ENCODE measurements around the gene MYH7B.

MYH7B gene

DNA sequence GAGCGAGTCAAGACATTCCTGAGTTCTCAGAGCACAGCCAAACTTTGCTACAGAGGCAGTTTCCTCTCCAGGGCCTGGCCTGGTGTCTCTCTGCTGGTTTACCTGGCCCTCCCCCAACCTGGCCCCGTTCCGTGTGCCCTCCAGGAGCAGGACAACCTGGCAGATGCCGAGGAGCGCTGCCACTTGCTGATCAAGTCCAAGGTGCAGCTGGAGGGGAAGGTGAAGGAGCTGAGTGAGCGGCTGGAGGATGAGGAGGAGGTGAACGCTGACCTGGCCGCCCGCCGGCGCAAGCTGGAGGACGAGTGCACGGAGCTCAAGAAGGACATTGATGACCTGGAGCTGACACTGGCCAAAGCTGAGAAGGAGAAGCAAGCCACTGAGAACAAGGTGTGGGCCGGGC lies 39.5 kb downstream of the MYH7B start:
- no peak for ATAC-seq (replicated peaks)
- Mint-ChIP-seq H3K9me3 (no peaks in the 10 kb centered on the region), H3K4me1 (ENCODE audit: low read depth in 2 of 2) (peaks cover 0 to 15% of the 10 kb centered on the region in 2 donors), H3K27ac (peak overlapping the region in 1 of 2 donors; percentile 29), H3K4me3 (no peak overlapping the region), H3K36me3 (ENCODE audit: insufficient read depth) (peaks cover 28% of the 10 kb centered on the region), H3K27me3 (no peaks in the 10 kb centered on the region)
- DNase-seq = no peak

DNA sequence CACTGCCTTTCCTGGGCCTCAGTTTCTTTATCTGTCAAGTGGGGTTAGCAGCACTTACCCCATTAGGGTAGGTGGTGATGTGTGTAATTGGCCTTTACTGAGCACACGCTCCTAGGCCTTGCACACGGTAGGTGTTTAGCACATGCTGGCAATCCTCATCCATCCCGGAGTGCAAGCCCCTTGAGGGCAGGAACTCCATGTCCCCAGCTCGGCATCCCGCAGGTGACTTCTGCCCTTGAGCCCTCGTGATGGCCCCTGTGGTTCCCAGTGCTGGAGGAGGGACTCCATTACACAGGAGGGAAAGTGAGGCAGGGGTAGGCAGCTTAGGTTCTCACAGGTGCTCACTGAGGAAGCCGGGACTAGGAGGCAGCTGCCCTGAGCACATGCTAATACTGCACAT lies 40.0 kb downstream of the MYH7B start:
- Mint-ChIP-seq H3K4me3 (no peak overlapping the region), H3K4me1 (ENCODE audit: low read depth in 2 of 2) (peaks cover 0 to 15% of the 10 kb centered on the region in 2 donors), H3K9me3 (no peaks in the 10 kb centered on the region), H3K27ac (peak overlapping the region in 1 of 2 donors; percentile 29), H3K27me3 (no peaks in the 10 kb centered on the region), H3K36me3 (ENCODE audit: insufficient read depth) (peaks cover 30% of the 10 kb centered on the region)
- DNase-seq (no peak), ATAC-seq (replicated peaks) (no peak)

DNA sequence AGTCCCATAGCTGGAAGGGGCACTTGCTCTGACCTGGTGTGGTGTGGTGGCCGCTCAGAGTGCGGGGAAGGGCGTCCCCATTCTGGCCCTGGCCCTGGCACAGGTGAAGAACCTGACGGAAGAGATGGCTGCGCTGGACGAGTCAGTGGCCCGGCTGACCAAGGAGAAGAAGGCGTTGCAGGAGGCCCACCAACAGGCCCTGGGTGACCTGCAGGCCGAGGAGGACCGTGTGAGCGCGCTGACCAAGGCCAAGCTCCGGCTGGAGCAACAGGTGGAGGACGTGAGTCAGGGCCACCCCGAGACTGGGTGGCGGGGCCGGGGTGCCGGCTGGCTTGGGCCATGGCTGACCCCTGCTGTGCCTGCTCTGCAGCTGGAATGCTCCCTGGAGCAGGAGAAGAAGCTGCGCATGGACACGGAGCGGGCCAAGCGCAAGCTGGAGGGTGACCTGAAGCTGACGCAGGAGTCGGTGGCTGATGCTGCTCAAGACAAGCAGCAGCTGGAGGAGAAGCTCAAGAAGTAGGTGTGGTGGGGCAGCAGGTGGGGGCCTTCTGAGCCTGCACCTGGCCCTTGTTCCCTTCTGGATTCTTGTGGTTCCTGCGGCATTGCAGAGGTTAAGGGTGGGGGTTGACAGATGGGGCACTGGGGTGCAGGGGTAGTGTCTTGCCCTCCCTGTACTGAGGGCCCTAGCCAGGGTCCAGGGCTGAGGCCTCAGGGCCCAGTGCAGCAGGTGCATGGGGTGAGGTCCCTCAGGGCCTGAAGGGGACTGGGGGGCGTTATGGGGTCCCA lies 40.8 kb downstream of the MYH7B start:
- no peak for DNase-seq
- peak overlapping the region in 1 of 2 donors; percentile 29 for H3K27ac Mint-ChIP-seq

DNA sequence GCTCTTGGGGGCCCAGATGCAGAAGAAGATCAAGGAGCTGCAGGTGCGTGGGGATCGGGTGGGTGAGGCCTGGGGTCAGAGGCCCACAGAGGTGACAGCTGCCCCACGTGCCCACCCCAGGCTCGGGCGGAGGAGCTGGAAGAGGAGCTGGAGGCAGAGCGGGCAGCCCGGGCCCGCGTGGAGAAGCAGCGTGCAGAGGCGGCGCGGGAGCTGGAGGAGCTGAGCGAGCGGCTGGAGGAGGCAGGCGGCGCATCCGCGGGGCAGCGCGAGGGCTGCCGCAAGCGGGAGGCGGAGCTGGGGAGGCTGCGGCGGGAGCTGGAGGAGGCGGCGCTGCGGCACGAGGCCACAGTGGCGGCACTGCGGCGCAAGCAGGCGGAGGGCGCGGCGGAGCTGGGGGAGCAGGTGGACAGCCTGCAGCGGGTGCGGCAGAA lies 41.5 kb downstream of the MYH7B start:
- peak; percentile 79 for ATAC-seq (replicated peaks)
- no peaks in the 10 kb centered on the region for H3K27me3 Mint-ChIP-seq
- peaks cover 30% of the 10 kb centered on the region for H3K36me3 Mint-ChIP-seq (ENCODE audit: insufficient read depth)

More for the DNA sequence above, 40.8 kb downstream of the MYH7B start:
- Mint-ChIP-seq H3K9me3 (no peaks in the 10 kb centered on the region), H3K4me3 (no peak overlapping the region), H3K4me1 (ENCODE audit: low read depth in 2 of 2) (peaks cover 0 to 15% of the 10 kb centered on the region in 2 donors), H3K27me3 (no peaks in the 10 kb centered on the region), H3K36me3 (ENCODE audit: insufficient read depth) (peaks cover 27% of the 10 kb centered on the region)
- ATAC-seq (replicated peaks) = no peak

DNA sequence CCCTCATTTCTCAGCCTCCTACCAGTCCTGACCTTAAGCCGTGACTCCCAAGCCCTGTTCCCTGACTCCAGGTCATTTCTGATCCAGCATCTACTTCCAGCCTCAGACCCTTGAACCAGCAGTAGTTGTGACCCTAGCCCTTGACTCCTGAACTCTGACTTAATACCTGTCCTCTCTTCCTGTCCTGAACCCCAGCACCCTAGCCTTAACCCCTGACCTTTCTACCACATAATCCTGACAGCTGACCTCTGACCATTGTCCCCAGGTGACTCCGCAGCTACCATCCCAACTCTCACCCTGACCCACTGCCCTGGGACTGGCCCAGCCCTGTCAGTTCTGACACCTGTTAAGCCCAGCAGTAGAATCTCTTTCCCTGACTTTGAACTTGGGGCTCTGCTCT lies 42.1 kb downstream of the MYH7B start:
- Mint-ChIP-seq H3K27me3 (no peaks in the 10 kb centered on the region), H3K27ac (peak overlapping the region in 1 of 2 donors; percentile 82), H3K9me3 (no peaks in the 10 kb centered on the region), H3K4me1 (ENCODE audit: low read depth in 2 of 2) (peaks cover 0 to 15% of the 10 kb centered on the region in 2 donors), H3K4me3 (peak overlapping the region in 1 of 2 donors; percentile 15), H3K36me3 (ENCODE audit: insufficient read depth) (peaks cover 31% of the 10 kb centered on the region)
- no peak for DNase-seq
- ATAC-seq (replicated peaks) = no peak

More for the DNA sequence above, 41.5 kb downstream of the MYH7B start:
- Mint-ChIP-seq H3K4me3 (peak overlapping the region in 1 of 2 donors; percentile 6), H3K4me1 (ENCODE audit: low read depth in 2 of 2) (peaks cover 0 to 15% of the 10 kb centered on the region in 2 donors), H3K9me3 (no peaks in the 10 kb centered on the region), H3K27ac (peak overlapping the region in 1 of 2 donors; percentile 82)
- DNase-seq = peak in 2 of 3 experiments; percentile 9 to 16

DNA sequence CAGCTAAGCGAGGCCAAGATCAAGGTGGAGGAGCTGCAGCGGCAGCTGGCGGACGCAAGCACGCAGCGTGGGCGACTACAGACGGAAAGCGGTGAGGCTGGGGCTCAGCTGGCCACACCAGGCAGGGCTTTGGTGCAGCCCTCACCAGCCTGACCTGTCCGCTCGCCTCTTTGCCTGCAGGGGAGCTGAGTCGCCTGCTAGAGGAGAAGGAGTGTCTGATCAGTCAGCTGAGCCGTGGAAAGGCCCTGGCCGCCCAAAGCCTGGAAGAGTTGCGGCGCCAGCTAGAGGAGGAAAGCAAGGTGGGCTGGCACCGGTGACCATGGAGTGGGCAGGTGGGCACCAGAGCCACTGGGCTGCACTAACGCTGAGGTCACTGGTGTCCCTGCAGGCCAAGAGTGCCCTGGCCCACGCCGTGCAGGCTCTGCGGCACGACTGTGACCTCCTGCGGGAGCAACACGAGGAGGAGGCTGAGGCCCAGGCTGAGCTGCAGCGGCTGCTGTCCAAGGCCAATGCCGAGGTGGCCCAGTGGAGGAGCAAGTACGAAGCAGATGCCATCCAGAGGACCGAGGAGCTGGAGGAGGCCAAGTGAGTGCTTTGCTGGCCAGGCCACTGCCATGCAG lies 42.8 kb downstream of the MYH7B start:
- Mint-ChIP-seq H3K4me3 (peak overlapping the region in 1 of 2 donors; percentile 15), H3K36me3 (ENCODE audit: insufficient read depth) (peaks cover 31% of the 10 kb centered on the region), H3K27me3 (no peaks in the 10 kb centered on the region), H3K9me3 (no peaks in the 10 kb centered on the region), H3K4me1 (ENCODE audit: low read depth in 2 of 2) (peaks cover 0 to 15% of the 10 kb centered on the region in 2 donors), H3K27ac (peak overlapping the region in 1 of 2 donors; percentile 32)
- DNase-seq (no peak), ATAC-seq (replicated peaks) (no peak)

DNA sequence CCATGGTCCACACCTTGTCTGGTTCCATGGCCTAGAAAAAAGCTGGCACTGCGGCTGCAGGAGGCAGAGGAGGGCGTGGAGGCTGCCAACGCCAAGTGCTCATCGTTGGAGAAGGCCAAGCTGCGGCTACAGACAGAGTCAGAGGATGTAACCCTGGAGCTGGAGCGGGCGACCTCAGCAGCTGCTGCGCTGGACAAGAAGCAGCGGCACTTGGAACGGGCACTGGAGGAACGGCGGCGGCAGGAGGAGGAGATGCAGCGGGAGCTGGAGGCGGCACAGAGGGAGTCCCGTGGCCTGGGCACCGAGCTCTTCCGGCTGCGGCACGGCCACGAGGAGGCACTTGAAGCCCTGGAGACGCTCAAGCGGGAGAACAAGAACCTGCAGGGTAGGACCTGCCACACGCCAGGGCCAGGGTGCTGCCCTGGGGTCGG lies 43.4 kb downstream of the MYH7B start:
- ATAC-seq (replicated peaks) = no peak
- Mint-ChIP-seq H3K27ac (peak overlapping the region; percentile 32 to 35), H3K4me3 (no peak overlapping the region), H3K27me3 (no peaks in the 10 kb centered on the region), H3K4me1 (ENCODE audit: low read depth in 2 of 2) (peaks cover 0 to 15% of the 10 kb centered on the region in 2 donors), H3K9me3 (no peaks in the 10 kb centered on the region), H3K36me3 (ENCODE audit: insufficient read depth) (peaks cover 31% of the 10 kb centered on the region)
- no peak for DNase-seq

DNA sequence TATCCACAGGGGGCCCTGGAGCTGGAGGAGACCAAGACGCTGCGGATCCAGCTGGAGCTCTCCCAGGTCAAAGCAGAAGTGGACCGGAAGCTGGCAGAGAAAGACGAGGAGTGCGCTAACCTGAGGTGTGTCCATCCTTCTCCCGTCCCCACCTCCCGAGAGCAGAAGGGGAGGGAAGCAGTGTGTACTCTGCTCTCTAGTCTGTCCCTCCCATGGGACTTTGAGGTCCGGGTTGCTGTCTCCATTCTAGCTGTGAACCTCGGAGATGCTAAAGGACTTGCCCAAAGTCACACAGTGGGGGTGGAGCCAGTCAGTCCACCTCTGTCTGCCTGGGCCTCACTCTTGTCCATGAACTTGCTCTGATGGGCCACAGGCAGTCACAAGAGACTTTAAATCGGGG lies 44.1 kb downstream of the MYH7B start:
- H3K27ac Mint-ChIP-seq = peak overlapping the region in 1 of 2 donors; percentile 49
- H3K27me3 Mint-ChIP-seq = no peaks in the 10 kb centered on the region
- DNase-seq = no peak
- no peak overlapping the region for H3K4me3 Mint-ChIP-seq
- no peak for ATAC-seq (replicated peaks)
- no peaks in the 10 kb centered on the region for H3K9me3 Mint-ChIP-seq
- H3K36me3 Mint-ChIP-seq (ENCODE audit: insufficient read depth) = peaks cover 34% of the 10 kb centered on the region
- H3K4me1 Mint-ChIP-seq (ENCODE audit: low read depth in 2 of 2) = peaks cover 0 to 15% of the 10 kb centered on the region in 2 donors

DNA sequence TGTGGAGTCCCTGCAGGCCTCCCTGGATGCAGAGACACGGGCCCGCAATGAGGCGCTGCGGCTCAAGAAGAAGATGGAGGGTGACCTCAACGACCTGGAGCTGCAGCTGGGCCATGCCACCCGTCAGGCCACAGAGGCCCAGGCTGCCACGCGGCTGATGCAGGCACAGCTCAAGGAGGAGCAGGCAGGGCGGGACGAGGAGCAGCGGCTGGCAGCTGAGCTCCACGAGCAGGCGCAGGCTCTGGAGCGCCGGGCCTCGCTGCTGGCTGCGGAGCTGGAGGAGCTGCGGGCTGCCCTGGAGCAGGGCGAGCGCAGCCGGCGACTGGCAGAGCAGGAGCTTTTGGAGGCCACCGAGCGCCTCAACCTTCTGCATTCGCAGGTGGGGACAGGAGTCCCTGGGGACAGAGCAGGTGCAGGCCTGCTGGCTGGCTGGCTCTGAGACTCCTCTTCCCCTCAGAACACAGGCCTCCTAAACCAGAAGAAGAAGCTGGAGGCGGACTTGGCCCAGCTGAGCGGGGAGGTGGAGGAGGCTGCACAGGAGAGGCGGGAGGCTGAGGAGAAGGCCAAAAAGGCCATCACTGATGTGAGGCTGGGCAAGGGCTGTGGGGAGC lies 44.7 kb downstream of the MYH7B start:
- no peak overlapping the region for H3K4me3 Mint-ChIP-seq
- peaks cover 38% of the 10 kb centered on the region for H3K36me3 Mint-ChIP-seq (ENCODE audit: insufficient read depth)

DNA sequence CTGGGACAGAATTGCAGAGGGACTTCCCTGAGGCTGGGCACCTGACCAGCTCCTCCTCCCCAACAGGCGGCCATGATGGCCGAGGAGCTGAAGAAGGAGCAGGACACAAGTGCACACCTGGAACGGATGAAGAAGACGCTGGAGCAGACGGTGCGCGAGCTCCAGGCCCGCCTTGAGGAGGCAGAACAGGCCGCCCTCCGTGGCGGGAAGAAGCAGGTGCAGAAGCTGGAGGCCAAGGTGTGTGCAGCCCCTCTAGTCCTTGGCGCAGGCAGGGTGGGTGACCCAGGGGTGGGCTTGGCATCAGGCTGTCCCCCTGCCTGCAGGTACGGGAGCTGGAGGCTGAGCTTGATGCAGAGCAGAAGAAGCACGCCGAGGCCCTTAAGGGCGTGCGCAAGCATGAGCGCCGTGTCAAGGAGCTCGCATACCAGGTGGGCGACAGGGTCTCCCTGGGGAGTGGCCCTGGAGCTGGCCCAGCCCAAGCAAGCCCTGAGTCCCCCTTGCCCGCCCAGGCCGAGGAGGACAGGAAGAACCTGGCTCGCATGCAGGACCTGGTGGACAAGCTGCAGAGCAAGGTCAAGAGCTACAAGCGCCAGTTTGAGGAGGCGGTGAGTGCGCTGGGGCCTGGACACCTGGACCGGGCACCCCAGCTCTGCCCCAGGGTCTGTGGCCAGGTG lies 45.4 kb downstream of the MYH7B start:
- Mint-ChIP-seq H3K27me3 (no peaks in the 10 kb centered on the region), H3K27ac (peak overlapping the region in 1 of 2 donors; percentile 49), H3K9me3 (no peaks in the 10 kb centered on the region), H3K4me1 (ENCODE audit: low read depth in 2 of 2) (peaks cover 0 to 15% of the 10 kb centered on the region in 2 donors), H3K4me3 (no peak overlapping the region), H3K36me3 (ENCODE audit: insufficient read depth) (peaks cover 45% of the 10 kb centered on the region)
- DNase-seq = no peak
- no peak for ATAC-seq (replicated peaks)

More for the DNA sequence above, 44.7 kb downstream of the MYH7B start:
- DNase-seq = no peak
- H3K27ac Mint-ChIP-seq = peak overlapping the region in 1 of 2 donors; percentile 49
- H3K9me3 Mint-ChIP-seq = no peaks in the 10 kb centered on the region
- ATAC-seq (replicated peaks) = no peak
- no peaks in the 10 kb centered on the region for H3K27me3 Mint-ChIP-seq
- peaks cover 0 to 15% of the 10 kb centered on the region in 2 donors for H3K4me1 Mint-ChIP-seq (ENCODE audit: low read depth in 2 of 2)

DNA sequence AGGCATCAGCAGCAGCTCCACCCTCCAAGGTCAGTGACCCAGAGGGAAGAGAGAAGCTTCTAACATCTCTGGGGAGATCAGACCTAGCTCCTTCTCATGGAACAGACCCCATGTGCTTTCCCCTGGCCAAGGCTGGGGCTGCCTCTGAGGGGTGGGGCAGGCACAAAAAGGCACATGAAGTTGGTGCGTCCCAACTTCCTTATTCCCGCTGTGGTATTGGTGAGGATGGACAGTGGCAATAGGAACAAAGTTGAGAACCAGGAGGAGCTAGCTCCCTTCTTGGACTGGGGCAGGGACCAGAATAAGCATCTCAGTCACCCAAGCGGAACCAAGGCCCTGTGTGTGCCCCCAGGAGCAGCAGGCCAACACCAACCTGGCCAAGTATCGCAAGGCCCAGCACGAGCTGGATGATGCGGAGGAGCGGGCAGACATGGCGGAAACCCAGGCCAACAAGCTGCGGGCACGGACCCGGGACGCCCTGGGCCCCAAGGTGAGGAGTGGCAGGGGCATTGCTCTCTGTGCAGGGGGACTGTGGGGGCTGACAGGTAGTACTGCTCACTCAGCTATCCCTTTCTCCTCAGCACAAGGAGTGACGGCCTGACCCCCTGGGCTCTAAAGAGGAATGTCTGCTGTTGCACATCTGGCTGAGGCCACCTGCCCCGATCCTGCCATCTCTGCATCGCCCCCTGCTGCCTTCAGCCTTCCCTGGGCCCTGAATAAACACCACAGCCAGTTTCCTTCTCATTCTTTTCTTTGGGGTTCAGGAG lies 46.1 kb downstream of the MYH7B start:
- no peak for ATAC-seq (replicated peaks)
- Mint-ChIP-seq H3K27me3 (no peaks in the 10 kb centered on the region), H3K4me1 (ENCODE audit: low read depth in 2 of 2) (peaks cover 0 to 15% of the 10 kb centered on the region in 2 donors), H3K4me3 (no peak overlapping the region), H3K9me3 (no peaks in the 10 kb centered on the region), H3K27ac (peak overlapping the region in 1 of 2 donors; percentile 22), H3K36me3 (ENCODE audit: insufficient read depth) (peaks cover 48% of the 10 kb centered on the region)
- no peak for DNase-seq

DNA sequence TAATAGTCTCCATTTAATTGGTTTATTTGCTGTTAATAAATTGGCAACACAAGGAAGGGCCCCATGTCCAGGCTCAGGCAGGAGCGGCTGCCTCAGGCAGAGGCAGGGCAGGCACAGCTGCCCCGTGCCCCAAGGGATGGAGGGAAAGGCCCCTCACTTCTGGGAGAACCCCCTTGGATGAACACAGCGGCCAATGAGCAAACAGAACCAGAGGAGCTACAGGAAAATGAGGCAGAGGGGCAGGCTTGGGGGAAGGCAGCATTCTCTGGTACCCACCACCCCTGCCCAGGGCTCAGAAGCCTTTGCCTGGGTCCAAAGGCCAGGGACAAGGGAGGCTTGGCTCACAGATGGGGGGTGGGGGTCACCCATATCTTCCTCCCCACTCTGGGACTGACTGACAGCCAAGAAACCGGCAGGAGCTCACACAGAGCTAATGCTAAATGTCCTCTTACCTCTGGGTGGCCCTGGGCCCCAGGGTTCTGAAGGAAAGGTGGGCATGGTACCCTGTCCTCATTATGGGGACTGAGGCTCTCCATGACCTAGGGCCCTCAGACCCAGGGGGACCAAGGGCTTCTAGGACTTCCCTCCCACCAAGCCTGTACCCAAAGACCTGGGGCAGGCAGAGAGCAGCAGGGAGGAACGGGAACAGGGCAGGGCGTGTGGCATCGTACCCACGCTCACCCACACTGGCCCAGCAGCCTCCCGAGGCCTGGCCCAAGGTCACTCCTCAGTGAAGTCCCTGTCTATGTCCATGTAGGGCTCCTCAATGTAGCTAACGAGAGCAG lies 47.0 kb downstream of the MYH7B start:
- Mint-ChIP-seq H3K9me3 (no peaks in the 10 kb centered on the region), H3K27me3 (no peaks in the 10 kb centered on the region), H3K27ac (peak overlapping the region in 1 of 2 donors; percentile 22), H3K36me3 (ENCODE audit: insufficient read depth) (peaks cover 53% of the 10 kb centered on the region), H3K4me3 (no peak overlapping the region), H3K4me1 (ENCODE audit: low read depth in 2 of 2) (peaks cover 0 to 11% of the 10 kb centered on the region in 2 donors)
- DNase-seq (no peak), ATAC-seq (replicated peaks) (no peak)
